OCI-LY3 (cell line): Measurements from ENCODE around the gene PARK7.

Source experiments
- EZH2phosphoT487 ChIP-seq: fragments of 200-600 bp; shearing (Covaris generic); IDR thresholded peaks from 2 replicates; pipeline ENCODE4 v1.6.1; 2018; ENCODE audit warnings: antibody characterized with exemption, mixed run types, low read depth
- TF ChIP-seq, protein P1 (sequence below): fragments of 200-600, 300-600 bp; sonication (generic); IDR thresholded peaks from 2 replicates; pipeline ENCODE4 v1.5.1; 2014; ENCODE audit warnings: antibody characterized with exemption, low read length, low read depth

DNA sequence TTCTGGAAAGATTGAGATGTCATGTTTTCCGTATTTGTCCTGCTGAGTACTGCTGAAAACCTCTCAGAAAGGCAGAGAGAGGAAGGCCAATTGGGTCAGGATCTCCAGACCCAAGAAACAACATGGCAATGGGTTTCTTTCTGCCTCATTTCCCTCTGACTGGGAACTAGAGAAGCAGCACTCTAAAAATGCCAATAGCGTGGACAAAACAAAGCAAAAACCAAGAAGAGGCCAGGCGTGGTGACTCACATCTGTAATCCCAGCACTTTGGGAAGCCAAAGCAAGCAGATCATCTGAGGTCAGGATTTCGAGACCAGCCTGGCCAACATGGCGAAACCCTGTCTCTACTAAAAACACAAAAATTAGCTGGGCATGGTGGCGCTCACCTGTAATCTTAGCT lies 39.2 kb upstream of the PARK7 start:
- TF ChIP-seq, protein P1, sequence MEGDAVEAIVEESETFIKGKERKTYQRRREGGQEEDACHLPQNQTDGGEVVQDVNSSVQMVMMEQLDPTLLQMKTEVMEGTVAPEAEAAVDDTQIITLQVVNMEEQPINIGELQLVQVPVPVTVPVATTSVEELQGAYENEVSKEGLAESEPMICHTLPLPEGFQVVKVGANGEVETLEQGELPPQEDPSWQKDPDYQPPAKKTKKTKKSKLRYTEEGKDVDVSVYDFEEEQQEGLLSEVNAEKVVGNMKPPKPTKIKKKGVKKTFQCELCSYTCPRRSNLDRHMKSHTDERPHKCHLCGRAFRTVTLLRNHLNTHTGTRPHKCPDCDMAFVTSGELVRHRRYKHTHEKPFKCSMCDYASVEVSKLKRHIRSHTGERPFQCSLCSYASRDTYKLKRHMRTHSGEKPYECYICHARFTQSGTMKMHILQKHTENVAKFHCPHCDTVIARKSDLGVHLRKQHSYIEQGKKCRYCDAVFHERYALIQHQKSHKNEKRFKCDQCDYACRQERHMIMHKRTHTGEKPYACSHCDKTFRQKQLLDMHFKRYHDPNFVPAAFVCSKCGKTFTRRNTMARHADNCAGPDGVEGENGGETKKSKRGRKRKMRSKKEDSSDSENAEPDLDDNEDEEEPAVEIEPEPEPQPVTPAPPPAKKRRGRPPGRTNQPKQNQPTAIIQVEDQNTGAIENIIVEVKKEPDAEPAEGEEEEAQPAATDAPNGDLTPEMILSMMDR, result no peak
- TF ChIP-seq EZH2phosphoT487, result no peak
